HL-60/S4 (cell line): Measurements from ENCODE around the gene PHKA2.
"Not testable (repeated sequence)": the region's sequence is repeated elsewhere in the genome, so short reads cannot be mapped to it uniquely, and the experiment has no call there.

Source experiments
- in situ Hi-C: fragments of 300-500 bp; cut with MboI; formaldehyde crosslinking; loops from 2 replicates; pipeline ENCODE4 v1.14.3; 2022; ENCODE audit warnings: low sequenced_read_pairs

Gene PHKA2

DNA sequence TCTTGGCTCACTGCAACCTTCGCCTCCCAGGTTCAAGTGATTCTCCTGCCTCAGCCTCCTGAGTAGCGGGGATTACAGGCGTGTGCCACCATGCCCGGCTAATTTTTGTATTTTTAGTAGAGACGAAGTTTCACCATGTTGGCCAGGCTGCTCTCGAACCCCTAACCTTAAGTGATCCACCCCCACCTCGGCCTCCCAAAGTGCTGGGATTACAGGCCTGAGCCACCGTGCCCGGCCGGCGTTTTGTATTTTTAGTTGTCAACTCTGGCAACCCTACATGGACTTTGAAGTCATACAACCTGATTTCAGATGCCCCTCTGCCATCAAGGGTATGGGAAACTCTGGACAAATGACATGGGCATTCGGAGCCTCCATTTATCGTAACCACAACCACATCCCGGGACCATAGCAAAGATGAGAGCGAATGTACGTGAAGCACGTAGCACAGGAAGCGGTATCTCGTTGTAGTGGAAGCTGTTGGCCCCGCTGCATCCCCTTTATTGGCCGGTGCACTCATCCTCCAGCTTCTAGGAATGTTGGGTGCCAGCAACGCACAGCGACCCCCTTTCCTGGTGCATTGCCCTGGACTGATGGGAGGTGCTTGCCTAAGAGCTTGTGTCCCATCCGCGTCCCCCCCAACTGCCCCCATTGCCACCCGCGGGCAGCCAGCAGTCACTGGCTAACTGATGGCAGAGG is 109.2 kb downstream of the PHKA2 start:
- in situ Hi-C loops: no loop called here

DNA sequence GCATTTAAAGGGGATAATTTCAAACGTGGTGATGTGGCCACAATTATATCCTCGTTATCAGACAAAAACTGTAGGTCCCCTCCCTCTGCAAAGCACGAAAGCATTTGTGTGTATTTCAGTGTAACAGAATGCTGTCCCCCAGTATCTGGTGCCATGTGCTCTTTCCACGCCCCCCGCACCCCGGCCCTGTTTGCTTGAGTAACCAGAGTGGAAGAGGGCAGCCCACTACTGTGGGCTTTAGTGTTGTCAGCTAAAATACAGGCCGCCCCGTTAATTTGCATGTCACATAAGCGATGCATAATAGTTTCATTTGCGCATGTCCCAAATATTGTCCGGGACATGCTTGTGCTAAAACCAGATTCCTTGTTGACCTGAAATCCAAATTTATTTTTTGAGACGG is 110.1 kb downstream of the PHKA2 start:
- in situ Hi-C loops: no loop called here

DNA sequence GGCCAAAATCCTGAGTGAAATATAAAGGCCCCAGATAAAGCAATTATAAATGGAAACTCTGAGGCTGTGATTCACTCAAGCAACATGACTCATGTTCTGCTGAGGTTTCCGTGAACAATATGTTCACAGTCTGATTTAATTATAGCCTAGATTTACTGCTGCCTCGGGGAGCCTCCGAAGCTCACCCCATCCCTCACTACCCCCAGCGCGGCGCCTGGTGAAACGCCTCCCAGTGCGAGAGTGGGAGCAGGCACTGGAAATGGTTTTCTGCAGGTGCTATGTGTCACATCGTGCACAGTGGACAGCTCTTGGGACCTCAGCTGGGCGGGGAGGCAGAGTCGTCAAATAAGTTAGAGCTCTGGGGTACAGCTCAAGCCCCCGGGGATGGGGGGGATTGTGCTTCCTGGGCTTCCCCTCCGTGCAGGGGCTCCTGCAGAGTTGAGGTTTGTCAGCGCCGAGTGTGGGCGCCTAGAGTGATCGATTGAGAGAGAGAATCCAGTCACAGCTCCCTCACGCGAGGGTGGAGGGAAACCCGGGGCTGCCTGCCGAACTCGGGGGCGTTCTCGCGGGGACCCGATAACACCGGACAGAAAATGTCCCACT is 110.6 kb downstream of the PHKA2 start:
- in situ Hi-C loops: no loop called here

DNA sequence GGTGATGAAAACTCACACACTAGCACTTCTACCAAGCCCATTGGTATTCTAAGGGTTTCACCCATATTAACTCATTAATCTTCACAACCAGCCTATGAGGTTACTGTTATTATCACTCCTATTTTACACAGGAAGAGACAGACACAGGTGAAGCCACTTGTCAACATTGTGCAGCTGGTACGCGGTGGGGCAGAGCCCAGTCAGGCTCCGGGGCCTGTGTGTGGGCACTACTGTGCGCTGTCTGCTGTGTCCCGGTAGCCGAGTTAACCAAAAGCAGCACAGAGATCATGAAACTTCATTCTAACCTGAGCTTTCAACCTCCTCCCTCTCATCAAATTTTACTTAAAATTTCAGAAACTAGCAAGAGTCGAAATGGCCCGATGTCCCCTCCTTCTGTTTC is 111.3 kb downstream of the PHKA2 start:
- in situ Hi-C loops: no loop called here

DNA sequence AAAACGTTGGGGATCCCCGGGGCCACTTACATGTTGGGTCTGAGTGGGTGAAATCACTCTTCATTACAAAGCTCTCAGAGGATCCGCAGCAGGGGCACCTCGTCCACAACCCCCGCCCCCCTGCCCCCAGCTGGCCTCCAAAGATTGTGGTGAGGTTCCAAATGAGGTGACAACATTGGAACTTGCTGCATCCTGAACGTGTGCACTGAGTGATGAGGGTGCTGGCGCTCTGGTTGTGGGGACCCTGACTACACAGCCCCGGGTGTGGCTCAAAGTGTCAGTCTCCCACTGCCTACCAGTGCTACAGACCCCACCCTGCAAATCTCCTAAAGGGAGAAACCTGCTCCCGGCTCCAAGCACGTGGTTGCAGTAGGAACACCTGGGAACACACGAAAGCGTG is 111.9 kb downstream of the PHKA2 start:
- in situ Hi-C loops: no loop called here

DNA sequence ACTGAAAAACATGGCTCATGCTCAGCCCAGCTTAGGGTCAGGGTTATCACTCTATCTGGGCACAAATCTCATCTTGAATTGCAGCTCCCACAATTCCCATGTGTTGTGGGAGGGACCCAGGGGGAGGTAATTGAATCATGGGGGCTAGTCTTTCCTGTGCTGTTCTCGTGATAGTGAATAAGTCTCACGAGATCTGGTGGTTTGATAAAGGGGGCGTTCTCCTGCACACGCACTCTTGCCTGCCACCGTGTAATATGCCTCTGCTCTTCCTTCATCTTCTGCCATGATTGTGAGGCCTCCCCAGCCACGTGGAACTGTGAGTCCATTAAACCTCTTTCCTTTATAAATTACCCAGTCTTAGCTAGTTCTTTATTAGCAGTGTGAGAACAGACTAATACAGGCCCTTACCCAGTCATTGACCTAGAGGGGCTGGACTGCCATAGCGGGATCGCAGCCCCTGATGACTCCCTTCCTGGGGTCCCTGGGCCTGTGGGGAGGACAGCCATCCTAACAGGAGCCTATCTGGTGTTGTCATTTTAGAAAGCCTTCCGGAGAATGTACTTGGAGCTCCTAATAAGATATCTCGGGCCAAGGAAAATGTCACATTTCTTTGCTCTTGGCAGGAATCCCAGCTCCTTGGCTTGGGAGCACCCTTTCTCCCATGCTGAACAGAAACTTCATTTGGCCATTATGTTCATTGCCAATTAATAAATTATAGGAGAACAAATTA is 112.6 kb downstream of the PHKA2 start:
- in situ Hi-C loops: no loop called here

DNA sequence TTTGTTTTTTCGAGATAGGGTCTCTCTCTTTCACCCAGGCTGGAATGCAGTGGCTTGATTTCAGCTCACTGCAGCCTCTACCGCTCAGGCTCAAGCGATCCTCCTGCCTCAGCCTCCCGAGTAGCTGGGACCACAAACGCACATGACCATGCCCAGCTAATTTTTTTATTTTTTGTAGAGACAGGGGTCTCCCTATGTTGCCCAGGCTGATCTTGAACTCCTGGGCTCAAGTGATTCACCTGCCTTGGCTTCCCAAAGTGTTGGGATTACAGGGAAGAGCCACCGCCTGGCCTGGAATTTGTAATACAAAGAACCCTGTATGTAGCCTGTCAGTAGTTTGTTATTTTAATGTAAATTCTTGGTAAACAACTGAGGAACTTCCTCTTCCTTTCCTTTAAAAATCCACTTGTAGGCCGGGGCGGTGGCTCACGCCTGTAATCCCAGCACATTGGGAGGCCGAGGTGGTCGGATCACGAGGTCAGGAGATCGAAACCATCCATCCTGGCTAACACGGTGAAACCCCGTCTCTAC is 119.5 kb downstream of the PHKA2 start:
- in situ Hi-C loops: no loop called here

DNA sequence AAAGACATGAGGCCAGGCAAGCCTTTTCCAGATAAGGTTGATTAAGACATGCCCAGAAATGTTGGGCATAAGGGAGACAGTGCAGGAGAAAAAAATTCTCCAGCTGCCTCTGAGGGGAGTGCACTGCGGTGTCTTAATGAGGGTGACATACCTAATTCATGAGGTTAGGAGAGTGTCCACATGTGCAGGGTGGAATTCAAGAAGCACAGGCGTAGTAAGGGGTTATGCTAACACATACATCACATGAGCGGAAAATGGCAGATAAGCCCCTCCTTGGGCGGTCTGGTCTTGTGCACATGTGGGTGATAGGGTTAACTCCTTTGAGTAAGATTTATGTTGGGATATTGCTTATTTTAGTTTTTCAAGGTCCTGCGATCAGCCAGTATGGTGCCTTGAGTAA is 122.4 kb downstream of the PHKA2 start:
- in situ Hi-C loops: no loop called here

DNA sequence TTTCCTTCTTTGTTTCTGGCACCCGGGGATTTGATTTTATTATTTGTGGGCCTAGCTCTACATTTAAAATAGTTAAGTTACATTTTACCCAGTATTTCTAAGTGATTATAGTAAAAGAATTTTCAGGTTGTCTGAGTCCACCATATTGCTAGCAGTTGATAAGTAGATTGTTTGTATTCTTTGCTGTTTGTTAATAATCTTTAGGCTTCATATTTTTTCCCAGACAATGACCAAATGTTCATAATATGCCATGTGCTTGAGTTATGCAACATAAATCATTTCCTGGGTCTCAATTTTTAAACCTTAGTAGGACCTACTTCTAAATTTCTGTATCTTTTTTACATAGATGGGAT is 127.3 kb downstream of the PHKA2 start:
- in situ Hi-C loops: no loop called here

DNA sequence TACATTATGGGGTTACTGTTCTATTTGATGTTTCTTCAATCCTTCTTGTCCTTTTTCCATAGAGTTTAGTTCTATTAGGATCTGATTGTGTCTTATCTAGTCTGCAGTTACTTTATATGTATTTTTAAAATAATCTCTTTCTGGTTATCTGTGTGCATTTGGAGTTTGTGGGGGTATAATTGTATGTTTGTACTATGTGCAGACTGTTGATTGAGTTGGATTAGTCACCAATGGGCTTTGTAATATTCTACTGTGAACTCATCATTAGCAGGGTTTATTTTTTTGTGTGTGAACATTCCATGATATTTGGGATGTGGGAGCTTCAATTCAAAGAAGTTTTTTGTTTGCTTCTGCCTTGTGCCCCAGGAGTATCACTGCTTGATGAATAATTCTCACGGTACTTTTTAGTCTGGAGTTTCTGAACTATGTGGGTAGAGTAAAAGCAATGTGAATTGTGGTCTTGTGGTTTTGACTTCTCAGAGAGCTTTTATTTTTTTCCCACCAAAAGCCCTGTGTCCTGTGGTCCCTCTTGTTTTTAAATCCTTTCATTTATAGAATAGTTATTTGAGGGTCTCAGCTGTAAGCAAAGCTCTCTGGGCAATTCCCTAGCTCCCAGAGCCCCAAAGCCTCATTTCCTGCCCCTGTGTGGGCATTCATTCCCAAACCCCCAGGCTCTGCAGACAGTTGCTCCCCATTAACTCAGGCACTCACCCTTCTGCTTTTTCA is 127.8 kb downstream of the PHKA2 start:
- in situ Hi-C loops: no loop called here

DNA sequence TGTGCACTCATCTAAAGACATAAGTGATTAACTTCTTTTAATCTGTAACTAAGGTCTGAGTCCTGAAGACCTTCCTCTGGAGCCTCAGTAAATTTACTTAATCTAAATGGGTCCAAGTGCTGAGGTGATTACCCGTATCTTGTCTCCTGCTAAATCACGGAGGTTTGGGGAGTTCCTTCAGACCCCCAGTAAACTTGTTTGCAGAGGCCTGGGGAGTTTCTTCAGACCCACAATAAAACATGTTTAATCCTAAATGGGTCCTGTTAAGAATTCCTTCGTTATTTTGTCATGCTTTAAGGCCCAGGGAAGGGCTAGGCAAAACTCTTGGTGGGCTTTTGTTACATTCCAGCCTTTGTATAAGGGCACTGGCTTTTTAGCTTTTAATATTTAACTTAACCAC is 136.0 kb downstream of the PHKA2 start:
- in situ Hi-C loops: not testable (repeated sequence)
